Stimulated activated CD4-positive, alpha-beta T cell treated with anti-CD3 and anti-CD28 coated beads, Interleukin-1b, Interleukin-23, amount 100 ng/mL, for 48 hours (primary cell): Measurements from ENCODE around the gene ZNF552.

Experiments used
- DNase-seq: peaks from one replicate; pipeline ENCODE4 v3.0.0-alpha.2; 2020

Gene ZNF552

DNA sequence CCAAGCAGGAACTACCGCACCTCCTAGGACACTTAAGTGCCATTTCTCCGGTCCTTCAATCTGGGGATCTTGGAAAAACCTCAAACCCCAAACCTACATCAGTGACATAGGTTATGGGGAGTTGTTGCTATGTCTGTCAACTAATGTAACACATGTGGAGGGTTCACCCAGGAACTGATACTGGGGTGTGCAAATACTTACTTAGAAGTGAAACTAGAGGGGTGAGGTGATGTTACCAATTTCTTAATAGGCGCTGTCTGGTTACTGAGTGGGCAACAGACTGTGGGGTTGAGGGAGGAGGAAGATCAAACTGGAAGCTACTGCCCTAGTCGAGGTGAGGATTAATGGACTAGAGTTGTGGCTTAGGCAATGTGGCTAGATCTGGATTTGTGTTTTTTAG lies 43.3 kb downstream of the ZNF552 start:
- DNase-seq = no peak

DNA sequence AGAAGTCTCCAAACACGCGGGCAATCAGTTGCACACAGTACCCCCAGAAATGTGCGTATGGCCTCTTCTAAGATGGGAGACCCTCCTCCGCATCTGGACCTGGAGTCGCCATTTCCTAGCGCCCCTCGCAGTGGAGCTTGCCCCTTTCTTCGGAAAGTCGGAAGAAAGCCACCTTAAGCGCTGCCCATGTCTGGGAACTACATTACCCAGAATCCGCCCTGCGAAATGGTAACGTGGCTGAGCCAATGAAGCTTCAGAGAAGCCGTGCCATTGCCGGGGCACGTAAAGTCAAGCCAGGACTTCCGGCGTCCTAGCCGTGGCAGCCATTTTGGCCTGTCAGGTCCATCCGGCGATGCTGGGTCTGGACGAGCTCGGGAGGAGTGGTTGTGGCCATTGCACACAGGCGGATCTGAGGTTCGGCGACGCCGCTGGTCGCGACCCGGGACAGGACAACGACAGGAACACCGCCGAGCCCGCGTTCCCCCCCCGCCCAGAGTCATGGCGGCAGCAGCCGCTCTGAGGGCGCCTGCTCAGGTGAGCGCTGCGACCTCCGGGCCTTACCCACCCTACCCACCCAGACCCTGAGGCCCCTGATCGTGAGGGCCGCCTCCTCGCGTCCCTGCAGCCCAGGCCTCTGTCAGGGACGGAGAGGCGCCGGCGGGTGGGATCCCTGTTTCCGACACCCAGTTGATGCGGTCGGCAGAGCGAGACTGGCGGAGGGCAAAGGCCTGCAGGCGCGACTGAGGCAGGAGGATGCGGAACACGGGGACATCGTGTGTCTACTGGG lies 45.2 kb downstream of the ZNF552 start, which contains the start of gene ZNF586:
Gene ZNF586, plus strand, starts transcription at position 332 of the 787 bp plus-strand sequence. Its CDS starts 167 bp downstream, at position 499.
- DNase-seq = peak; percentile 90

DNA sequence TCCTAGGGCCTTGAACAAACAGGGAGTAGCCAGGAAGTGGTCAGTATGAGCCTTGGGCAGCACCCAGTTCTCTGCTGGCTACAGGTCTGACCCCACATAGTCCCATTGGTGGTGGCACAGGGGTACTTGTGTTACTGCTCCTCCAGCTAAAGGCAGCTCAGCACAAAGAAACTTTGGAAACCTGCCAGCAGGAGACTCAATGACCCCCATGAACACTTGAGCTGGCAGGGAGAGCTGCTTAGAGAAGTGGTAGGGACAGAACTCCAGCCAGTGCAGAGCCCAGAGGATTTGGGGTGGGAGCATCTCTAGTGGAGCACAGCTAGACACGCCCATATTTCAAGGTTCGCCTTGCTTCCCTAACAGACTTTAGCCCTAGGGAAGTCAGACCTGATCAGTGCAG lies 55.6 kb downstream of the ZNF552 start:
- no peak for DNase-seq

DNA sequence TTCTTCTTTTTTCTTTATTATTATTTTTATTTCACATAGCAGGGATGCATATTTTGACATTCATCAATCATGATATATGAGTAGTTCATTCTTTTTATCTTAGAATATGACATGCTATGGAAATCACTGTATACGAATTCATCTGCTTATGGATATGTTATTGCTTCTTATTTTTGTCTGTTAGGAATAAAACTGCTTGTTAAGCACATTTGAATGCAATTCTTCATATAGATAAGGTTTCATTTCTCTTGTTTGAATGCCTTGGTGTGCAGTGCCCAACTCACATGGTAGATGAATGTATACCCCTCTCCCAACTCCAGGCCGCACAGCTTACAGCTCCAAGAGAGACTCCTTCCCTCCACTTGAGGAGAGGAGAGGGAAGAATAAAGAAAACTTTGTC lies 56.8 kb downstream of the ZNF552 start:
- DNase-seq = no peak
